GM18526 (cell line): ENCODE results near the gene FBXO24.

Experiments
- POLR2A ChIP-seq: IDR thresholded peaks from 3 replicates; pipeline ENCODE4 v1.6.1; 2011; ENCODE audit not compliant: insufficient read length; ENCODE audit errors: extremely low read depth

Gene FBXO24

GRCh38 chr7:100640517-100641440 is 54.7 kb downstream of the FBXO24 start:
- TF ChIP-seq POLR2A: no peak

GRCh38 chr7:100641463-100641859 is 55.3 kb downstream of the FBXO24 start, which contains the start of gene TFR2:
Gene TFR2, minus strand, starts transcription at chr7:100641552. Its CDS starts 43 bp downstream, at chr7:100641509.
- no peak for TF ChIP-seq POLR2A

GRCh38 chr7:100641860-100642533 is 55.9 kb downstream of the FBXO24 start:
- no peak for TF ChIP-seq POLR2A

- no peak for TF ChIP-seq POLR2A
Measured at GRCh38 chr7:100642534-100642907, 56.4 kb downstream of the FBXO24 start.

GRCh38 chr7:100649826-100650565 is 63.9 kb downstream of the FBXO24 start:
- TF ChIP-seq POLR2A: no peak
